PFSK-1 (cell line): ENCODE results near the gene AKAP6.

Source experiments
- FOXP2 ChIP-seq: optimal IDR thresholded peaks from 2 replicates; pipeline ENCODE3; 2011; ENCODE audit warnings: borderline replicate concordance, control low read depth, inconsistent platforms; ENCODE audit not compliant: insufficient read depth; ENCODE audit errors: extremely low read length, extremely low read depth
- POLR2AphosphoS5 ChIP-seq: IDR thresholded peaks from 2 replicates; pipeline ENCODE4 v1.6.1; 2012; ENCODE audit warnings: low read depth, mild to moderate bottlenecking, control low read depth, low read length, moderate library complexity
- REST ChIP-seq, 2 experiments: IDR thresholded peaks; 2 replicates each; pipeline versions ENCODE4 v1.6.1 to v1.8.0; 2011 to 2012; ENCODE audit warnings: low read depth in 2 of 2, low read length in 2 of 2, control low read depth in 1 of 2, inconsistent platforms in 1 of 2, mild to moderate bottlenecking in 1 of 2, moderate library complexity in 1 of 2; ENCODE audit not compliant: insufficient read depth in 1 of 2
- SIN3A ChIP-seq: IDR thresholded peaks from 2 replicates; pipeline ENCODE4 v1.6.1; 2012; ENCODE audit warnings: mild to moderate bottlenecking, low read length, moderate library complexity, borderline replicate concordance; ENCODE audit not compliant: insufficient read depth
- TAF1 ChIP-seq: IDR thresholded peaks from 2 replicates; pipeline ENCODE4 v1.6.1; 2012; ENCODE audit warnings: low read length, control low read depth, borderline replicate concordance; ENCODE audit not compliant: insufficient read depth

Gene AKAP6

DNA sequence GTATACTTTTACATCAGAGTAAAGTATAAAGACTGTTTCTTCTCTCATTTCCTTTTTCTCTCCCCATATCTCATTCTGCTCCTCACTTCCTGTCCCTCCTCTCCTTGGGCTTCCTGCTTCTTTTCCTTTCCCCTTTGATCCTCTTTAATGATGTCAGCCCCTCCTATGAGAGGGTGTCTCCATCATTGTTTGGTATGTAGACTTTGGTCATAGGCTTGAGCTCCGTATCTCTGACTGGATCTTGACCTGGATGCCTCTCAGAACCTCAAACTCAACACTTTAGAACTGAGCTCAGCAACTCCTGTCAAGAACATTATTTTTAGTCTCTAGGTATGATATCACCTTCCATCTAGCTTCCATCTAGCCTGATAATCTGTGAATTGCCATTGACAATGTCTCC lies 50.3 kb downstream of the AKAP6 start:
- TF ChIP-seq POLR2AphosphoS5 (no peak), SIN3A (no peak), FOXP2 (no peak), TAF1 (no peak), REST (IDR thresholded peaks at IDR 0.05; ENCODE audit: insufficient read depth in 1 of 2, low read depth in 2 of 2, low read length in 2 of 2) (no peak)

DNA sequence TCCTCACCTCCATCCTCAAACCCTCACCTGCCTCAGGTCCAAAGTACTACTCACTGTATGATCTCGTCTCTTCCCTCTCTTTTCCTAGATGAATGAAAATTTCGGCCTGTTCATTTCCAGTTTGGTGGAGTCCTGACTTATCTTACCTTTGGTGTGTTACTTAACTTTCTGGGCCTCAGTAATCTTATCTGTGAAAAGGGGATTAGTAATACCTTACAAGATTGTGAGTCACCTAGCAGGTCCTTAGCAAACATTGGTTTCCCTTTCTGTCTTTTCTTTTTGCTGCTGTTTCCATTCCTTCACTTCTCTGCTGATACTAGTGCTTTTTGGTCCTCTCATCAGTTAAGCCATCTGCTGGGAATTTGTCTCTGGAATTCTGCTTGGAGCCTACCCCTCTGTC lies 52.8 kb downstream of the AKAP6 start:
- TF ChIP-seq FOXP2 = no peak
- TF ChIP-seq REST (IDR thresholded peaks at IDR 0.05; ENCODE audit: insufficient read depth in 1 of 2, low read depth in 2 of 2, low read length in 2 of 2) = no peak
- TF ChIP-seq POLR2AphosphoS5 = no peak
- no peak for TF ChIP-seq SIN3A
- no peak for TF ChIP-seq TAF1

DNA sequence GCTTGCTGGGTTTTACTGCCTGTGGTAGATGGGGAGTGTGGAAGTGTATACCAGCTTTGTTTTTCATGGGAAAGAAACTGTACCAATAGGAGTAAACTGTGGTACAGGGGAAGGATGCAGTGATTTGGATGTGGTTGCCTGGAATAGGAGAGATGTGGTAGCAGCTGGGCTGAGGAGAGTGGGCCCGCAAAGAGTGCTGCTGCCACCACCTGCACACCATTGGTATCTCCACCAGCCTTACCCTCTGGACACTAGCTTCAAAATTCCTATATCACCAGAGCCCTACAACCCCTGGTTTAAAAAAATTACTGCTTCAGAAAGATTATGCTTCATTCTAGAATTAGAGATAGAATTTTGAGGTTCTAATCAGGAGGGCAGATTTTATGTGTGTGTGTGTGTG lies 53.6 kb downstream of the AKAP6 start:
- TF ChIP-seq SIN3A (no peak), POLR2AphosphoS5 (no peak), FOXP2 (no peak), REST (IDR thresholded peaks at IDR 0.05; ENCODE audit: insufficient read depth in 1 of 2, low read depth in 2 of 2, low read length in 2 of 2) (no peak), TAF1 (no peak)

- TF ChIP-seq POLR2AphosphoS5 = no peak
- no peak for TF ChIP-seq TAF1
- TF ChIP-seq REST (IDR thresholded peaks at IDR 0.05; ENCODE audit: insufficient read depth in 1 of 2, low read depth in 2 of 2, low read length in 2 of 2) = no peak
- TF ChIP-seq FOXP2 = no peak
- TF ChIP-seq SIN3A = no peak
Measured at GRCh38 chr14:32383364-32384009, 54.4 kb downstream of the AKAP6 start.

- TF ChIP-seq SIN3A (no peak), FOXP2 (no peak), REST (IDR thresholded peaks at IDR 0.05; ENCODE audit: insufficient read depth in 1 of 2, low read depth in 2 of 2, low read length in 2 of 2) (no peak), POLR2AphosphoS5 (no peak), TAF1 (no peak)
Measured at GRCh38 chr14:32384464-32384863, 55.4 kb downstream of the AKAP6 start.
